A673 (cell line): ENCODE measurements around the gene SPECC1.

Source experiments
- EZH2 ChIP-seq: fragments of 200-600 bp; sonication (generic); IDR thresholded peaks from 2 replicates; pipeline ENCODE4 v1.6.1; 2017; ENCODE audit warnings: borderline replicate concordance, low read depth, mild to moderate bottlenecking, mixed read lengths, antibody characterized with exemption, low read length; ENCODE audit not compliant: poor library complexity, severe bottlenecking
- TF ChIP-seq, protein P1 (sequence below): fragments of 300-800, 200-600 bp; sonication (generic); conservative IDR thresholded peaks from 2 replicates; pipeline ENCODE4 v1.5.1; 2017; ENCODE audit warnings: low read depth, mild to moderate bottlenecking, antibody characterized with exemption, low read length, moderate library complexity, mixed read lengths

DNA sequence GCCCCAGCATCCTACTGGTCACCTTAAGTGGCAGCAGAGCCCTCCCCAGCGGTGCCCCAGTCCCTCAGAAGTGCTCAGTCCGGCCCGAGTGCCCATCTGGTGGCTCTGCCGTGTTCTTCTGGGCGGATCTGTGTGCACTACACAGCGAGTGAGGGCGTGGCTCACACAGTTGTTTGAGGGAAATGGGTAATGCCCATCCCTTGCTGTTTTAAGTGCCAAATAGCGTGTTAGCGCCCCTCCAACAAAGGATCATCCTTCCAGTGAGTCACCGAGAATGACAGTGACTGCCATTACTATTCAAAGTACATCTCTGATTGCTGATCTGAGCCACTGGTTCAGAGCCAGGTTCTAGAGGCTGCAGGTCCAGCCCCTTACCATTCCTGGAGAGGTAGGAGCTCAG is 306.2 kb downstream of the SPECC1 start:
- TF ChIP-seq, protein P1, sequence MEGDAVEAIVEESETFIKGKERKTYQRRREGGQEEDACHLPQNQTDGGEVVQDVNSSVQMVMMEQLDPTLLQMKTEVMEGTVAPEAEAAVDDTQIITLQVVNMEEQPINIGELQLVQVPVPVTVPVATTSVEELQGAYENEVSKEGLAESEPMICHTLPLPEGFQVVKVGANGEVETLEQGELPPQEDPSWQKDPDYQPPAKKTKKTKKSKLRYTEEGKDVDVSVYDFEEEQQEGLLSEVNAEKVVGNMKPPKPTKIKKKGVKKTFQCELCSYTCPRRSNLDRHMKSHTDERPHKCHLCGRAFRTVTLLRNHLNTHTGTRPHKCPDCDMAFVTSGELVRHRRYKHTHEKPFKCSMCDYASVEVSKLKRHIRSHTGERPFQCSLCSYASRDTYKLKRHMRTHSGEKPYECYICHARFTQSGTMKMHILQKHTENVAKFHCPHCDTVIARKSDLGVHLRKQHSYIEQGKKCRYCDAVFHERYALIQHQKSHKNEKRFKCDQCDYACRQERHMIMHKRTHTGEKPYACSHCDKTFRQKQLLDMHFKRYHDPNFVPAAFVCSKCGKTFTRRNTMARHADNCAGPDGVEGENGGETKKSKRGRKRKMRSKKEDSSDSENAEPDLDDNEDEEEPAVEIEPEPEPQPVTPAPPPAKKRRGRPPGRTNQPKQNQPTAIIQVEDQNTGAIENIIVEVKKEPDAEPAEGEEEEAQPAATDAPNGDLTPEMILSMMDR = no peak
- TF ChIP-seq EZH2 = no peak
